OCI-LY7 (cell line): Measurements from ENCODE around the gene ANKRD35.

Experiments used
- EZH2phosphoT487 ChIP-seq: fragments of 200-600 bp; sonication (generic); IDR thresholded peaks from 2 replicates; pipeline ENCODE4 v1.6.1; 2018; ENCODE audit warnings: low read depth, borderline replicate concordance, mild to moderate bottlenecking, mixed run types, antibody characterized with exemption, low read length, moderate library complexity, mixed read lengths
- TF ChIP-seq, protein P1 (sequence below): fragments of 200-600 bp; sonication (generic); conservative IDR thresholded peaks from 2 replicates; pipeline ENCODE4 v1.5.1; 2014; ENCODE audit warnings: mild to moderate bottlenecking, antibody characterized with exemption, low read length, moderate library complexity, mixed read lengths

DNA sequence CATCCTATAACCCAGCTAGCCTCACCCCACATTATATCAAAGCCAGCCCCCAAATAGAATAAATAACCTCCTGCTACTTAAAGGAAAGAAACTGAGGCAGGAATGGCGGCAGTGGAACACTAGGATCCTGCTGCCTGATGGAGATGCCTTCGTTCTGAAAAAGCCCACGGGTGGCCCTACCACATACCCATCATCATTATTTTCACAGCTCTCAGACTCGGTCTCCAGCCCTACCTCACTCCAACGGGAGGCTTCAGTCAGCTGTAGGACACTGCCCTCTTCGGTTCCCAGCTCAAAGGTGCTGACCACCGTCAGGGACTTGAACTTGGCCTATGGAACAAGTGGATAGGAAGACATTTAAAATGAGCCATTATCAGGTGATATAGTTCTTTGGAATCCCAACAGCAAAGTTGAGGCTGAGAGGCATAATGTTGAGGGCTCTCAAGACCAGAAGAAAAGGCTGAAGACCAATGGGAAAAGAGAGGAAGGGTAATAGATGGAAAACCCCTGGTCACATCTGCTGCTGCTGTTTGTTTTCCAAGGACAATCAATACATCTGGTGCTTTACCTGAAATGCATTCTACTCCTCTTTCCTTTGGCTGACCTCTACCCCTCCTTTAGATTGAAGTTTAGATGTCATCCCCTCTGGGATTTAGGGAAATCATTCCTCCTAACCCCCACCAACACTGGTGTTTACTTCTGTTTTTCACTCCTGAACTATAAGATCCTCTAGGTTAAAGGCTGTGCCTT, 7.8 kb upstream of the ANKRD35 start:
- TF ChIP-seq, protein P1, sequence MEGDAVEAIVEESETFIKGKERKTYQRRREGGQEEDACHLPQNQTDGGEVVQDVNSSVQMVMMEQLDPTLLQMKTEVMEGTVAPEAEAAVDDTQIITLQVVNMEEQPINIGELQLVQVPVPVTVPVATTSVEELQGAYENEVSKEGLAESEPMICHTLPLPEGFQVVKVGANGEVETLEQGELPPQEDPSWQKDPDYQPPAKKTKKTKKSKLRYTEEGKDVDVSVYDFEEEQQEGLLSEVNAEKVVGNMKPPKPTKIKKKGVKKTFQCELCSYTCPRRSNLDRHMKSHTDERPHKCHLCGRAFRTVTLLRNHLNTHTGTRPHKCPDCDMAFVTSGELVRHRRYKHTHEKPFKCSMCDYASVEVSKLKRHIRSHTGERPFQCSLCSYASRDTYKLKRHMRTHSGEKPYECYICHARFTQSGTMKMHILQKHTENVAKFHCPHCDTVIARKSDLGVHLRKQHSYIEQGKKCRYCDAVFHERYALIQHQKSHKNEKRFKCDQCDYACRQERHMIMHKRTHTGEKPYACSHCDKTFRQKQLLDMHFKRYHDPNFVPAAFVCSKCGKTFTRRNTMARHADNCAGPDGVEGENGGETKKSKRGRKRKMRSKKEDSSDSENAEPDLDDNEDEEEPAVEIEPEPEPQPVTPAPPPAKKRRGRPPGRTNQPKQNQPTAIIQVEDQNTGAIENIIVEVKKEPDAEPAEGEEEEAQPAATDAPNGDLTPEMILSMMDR: no peak
- no peak for TF ChIP-seq EZH2phosphoT487
